ENCODE measurements around the gene ANKRD13A.
"Not testable (repeated sequence)": the region's sequence is repeated elsewhere in the genome, so short reads cannot be mapped to it uniquely, and the experiment has no call there.

Gene ANKRD13A

DNA sequence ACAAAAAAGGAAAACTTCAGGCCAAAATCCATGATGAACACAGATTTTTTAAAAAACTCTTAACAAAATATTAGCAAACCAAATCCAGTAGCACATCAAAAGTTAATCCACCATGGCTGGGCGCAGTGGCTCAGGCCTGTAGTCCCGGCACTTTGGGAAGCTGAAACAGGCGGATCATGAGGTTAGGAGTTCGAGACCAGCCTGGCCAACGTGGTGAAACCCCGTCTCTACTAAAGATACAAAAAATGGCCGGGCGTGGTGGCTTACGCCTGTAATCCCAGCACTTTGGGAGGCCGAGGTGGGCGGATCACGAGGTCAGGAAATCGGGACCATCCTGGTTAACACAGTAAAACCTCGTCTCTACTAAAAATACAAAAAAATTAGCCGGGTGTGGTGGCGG, 13.0 kb upstream of the ANKRD13A start:
- not testable (repeated sequence) for DNase-seq

DNA sequence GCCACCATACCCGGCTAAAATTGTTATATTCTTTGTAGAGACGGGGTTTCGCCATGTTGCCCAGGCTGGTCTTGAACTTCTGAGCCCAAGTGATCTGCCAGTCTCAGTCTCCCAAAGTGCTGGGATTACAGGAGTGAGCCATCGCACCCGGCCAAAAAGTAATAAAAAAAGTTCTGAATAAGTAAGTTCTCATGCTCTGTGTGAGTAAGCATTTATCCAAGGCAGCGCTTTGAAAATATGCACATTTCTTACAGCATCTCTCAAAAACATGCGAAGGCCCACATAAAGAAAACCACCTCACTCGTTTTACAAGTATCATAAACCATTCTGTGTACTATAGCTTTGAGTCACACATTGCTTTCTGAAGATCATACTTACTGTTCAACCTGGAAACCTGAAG, 11.6 kb upstream of the ANKRD13A start:
- no peak for DNase-seq

DNA sequence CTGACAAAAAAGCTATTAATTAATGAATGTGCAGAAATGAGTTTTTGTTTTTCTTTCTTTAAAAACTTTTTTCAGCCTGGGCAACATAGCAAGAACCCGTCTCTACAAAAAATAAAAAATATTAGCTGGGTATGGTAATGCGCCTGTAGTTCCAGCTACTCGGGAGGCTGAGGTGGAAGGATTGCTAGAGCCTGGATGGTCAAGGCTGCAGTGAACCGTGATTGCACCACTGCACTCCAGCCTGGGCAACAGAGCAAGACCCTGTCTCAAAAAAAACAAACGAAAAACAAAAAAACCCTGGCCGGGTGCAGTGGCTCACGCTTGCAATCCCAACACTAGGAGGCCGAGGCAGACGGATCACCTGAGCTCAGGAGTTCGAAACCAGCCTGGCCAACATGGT, 11.0 kb upstream of the ANKRD13A start:
- no peak for DNase-seq

DNA sequence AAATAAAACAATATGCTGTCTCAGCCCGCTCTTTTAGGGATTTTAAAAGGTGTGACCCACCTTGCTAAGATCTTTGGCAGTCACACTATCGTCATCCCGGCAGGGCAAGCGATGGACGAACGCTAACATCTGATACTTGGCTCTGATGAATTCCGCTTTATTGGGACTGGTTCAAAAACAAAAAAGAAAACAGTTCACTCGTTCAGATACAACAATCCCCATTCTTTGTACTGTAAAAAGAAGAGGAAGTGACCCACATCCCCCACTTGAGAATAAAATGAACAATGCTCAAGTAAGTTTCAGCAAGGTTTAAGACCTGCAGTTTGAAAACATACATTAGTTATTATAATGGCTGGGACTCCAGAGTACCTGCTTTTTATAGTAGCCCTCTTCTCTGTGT, 10.3 kb upstream of the ANKRD13A start:
- DNase-seq, result no peak

DNA sequence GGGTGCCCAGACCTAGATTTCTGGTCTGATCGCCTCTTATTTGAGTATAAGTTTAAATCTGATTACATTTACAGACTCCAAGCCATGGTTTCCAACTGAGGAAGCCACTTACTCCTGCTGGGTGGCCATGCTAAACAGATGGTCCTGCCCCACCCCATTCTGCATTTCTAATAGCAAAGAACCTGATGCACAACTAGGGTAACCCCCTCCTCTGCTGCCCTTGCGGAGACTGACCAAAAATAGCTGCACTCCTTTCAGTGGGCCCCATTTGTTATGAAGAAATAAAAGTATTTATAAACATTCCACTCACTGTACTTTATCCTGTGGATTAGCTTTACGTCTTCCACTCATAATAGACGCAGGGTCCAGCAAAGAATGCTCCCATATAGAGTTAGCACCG, 9.8 kb upstream of the ANKRD13A start:
- no peak for DNase-seq

DNA sequence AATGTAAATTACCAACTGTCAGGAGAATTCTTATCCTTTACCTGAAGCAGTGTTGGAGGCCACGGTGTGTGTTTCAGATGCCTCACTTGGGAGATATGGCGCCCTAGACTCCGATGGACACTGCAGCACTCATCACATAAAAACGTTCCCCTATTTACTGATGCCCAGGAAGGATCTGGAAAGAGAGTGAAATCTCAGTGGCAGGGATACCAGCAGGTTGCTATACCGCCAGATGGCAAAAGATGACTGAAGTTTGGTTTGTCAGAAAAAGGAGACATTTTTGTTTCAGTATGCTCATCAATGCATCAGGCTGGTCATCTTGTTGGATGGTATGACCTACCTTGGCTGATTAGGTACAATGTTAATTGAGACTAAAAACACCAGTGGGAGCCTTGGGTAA, 7.6 kb upstream of the ANKRD13A start:
- no peak for DNase-seq

DNA sequence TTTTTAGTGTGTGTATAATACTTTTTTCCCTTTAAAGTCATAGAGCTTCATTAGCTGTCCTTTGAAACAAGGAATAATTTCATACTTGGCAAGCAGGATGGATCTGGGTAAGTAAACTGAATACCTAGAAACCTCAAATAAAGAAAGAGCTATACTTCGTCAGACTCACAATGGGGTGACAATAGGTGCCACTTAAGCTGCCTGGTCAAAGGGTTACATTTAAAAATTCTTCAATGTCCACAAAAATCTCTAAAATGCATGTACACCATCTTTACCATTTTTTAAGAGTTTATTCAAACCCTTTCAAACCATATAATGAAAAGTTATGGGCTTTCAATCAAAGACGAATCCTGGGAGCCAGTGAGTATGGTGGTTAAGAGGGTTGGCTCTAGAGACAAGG, 6.1 kb upstream of the ANKRD13A start:
- no peak for DNase-seq

DNA sequence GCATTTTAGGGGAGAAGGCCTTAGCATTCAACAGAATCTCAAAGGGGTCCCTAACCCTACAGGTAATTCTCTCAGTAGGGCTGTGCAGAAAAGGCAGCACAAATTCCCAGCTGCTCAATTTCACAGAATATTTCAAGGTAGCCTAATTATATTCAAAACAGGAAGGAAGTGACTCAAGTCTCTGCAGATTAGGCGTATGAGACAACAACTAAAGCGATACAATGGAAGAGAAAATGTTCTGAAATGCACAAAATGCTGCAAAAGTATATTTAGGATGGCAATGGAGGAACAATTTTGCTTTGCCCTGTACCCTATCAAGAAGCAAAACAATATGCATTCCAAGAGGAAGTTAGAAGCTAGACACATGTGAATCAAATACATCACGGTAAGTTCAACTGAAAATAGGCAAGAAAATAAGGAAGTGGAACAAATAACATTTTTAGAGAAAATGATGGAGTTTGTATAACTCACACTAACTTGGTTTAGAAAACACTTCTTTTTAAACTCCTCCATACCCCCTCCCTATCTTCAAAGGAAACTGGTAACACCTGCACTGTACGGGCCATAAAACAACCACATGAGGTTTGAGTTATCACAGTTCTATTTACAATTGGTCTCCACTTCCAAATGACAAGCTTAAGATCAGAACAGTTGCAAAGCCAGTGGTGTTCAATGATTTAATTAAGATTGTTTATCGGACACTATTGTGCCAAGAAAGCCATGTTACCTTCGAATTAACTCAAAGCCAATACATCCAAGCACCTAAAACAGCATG, 4.6 kb upstream of the ANKRD13A start:
- DNase-seq, result peak in 1 of 2 experiments; percentile 4

DNA sequence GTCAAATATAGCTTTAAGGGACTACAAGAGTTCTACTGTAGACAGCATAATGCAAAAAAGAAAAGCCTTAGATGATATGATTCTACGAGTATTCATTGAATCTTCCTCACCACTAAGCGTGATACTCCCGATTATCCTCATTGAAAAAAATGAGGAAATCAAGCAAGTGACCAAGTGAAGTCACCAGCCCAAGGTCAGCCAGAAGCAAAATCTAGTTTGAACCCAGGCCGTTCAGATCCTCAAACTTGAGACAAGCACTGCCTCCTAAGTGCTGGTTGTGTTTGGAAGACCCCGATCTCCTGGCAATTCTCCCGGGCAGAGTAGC, 3.9 kb upstream of the ANKRD13A start:
- DNase-seq, result no peak

DNA sequence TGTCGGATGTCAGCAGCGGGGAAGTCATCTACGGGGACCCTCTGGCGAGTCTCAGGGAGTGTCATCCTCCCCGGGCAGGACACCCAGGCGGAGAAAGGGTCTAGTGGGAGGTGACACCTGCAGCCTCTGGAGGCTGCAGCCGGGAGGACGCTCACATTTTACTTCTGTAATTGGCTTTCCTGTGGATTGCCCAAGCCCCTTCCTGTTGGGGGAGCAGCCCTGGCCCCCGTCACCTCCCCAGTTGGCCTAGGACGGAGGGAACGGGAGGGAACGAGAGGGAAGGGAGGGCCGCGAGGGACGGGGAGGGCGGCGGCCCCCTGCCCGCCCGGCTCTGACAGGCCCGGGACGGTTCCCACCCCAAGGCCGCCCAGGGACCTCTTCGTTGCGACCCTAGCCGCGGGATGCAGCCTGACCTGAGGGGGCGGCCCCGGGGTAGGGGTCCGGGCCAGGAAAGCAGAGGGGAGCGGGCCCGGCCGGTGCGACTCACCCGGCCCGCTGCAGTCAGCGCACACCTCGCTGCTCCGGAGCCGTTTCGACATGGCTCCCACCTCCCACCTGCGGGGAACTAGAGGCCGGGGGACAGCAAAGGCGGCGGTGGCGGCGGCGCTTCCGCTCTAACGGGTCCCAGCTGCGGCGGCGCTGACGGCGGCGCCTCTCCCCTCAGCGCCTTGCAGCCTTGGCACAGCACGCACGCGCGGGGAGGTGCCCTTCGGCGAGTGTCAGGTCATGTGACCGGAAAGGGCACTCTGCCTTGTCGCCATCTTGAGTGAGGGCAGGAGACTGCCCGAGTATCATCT, 3.3 kb upstream of the ANKRD13A start, which contains the start of gene GIT2:
Gene GIT2 (minus strand): TSS at position 683 of the 797 bp plus-strand sequence. CDS start 144 bp downstream, at position 539.
- peak; percentile 92 to 96 for DNase-seq

DNA sequence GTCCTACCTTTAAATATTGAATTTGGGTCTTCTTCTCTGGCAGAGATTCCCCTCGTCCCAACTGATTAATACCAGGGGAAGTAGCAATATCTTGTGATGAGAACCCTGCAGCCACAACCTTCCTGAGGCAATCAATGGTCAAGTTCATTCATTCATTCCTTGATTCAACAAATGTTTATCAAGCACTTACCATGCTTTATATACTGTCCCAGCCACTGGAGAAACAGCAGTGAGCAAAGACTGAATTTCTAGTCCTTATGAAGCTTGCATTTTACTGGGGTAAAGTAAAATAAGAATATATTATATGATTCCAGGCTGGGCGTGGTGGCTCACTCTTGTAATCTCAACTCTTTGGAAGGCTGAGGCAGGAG, 2.8 kb upstream of the ANKRD13A start:
- no peak for DNase-seq

DNA sequence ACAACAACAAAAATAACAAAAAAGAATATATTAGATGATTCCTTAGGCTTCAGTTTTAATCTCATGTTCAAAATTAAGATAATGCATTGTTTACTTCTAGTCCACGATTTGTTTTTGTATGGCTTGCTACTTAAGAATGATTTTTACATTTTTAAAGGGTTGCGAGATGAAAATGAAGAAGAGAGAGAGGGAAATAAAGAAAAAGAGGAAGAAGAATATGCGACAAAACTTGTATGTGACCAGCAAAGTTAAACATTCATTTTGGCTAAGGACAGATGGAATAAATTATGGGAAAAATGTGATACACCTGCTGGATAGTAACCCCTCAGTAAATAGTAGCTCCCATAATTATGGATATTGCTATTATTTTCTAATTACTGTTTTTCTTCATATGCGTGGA, 1.8 kb upstream of the ANKRD13A start:
- DNase-seq, result no peak

DNA sequence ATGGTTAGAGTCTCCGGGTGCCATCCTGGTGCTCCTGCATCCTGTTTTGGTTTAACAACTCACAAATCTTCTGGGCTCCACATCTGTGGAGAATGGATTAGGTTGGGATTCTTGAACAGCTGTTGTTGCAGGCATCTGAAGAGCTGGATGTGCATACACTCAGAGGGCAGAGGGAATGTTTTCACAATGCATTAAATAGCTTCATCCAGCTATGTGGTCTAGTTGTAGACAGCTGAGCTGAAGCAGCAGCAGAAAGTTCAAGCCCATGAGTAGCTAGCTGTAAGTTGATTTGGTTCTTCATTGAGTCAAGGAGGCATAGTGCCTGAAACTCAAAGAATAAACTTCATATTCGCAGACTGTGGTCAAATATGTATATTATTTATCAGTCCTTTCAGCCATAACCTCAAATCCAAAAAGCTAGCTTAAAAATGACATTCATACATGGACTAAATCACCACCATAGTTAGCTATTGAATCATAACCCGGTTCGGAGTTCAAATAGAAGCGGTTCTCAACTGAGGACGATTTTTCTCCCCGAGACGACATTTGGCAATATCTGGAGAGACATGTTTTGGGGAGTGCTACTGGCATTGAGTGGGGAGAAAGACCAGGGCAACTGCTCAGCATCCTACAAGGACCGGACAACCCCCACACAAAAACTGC, 858 bp upstream of the ANKRD13A start:
- DNase-seq, result no peak

DNA sequence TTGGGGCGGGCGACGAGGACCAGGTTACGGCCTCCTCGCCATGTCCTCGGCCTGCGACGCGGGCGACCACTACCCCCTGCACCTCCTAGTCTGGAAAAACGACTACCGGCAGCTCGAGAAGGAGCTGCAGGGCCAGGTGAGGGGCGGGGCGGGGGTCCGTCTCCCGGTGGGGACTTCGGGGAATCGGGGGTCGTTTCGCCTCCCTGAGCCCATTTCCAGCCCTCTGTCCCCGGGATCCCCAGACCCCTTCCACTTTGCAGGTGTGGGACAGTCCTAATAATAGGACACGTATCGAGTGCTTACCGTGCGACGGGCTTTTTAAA, 380 bp downstream of the ANKRD13A start:
- DNase-seq, result no peak

DNA sequence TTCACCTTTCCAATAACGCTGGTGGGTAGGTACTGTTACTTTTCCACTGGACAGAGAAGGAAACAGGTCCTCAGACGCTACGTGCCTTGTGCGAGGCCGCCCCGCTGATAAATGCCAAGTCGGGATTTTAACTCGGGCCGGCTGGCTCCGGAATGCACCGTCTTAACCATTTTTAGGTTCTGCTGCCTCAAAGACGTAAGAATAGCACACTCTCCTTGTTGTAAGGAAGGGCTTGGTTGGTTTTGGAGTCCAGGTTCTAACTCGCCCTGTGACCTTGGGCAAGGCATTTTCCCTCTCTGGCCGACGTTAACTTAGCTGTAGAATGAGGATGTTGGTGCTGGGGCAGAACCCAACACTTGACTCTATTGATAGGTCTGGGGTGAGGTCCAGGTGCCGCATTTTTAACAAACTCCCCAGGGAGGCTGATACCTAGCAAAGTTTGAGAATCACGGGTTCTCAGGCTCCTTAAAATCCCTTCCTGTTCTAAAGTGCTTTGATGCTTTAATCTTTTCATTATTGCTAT, 814 bp downstream of the ANKRD13A start:
- DNase-seq, result no peak

DNA sequence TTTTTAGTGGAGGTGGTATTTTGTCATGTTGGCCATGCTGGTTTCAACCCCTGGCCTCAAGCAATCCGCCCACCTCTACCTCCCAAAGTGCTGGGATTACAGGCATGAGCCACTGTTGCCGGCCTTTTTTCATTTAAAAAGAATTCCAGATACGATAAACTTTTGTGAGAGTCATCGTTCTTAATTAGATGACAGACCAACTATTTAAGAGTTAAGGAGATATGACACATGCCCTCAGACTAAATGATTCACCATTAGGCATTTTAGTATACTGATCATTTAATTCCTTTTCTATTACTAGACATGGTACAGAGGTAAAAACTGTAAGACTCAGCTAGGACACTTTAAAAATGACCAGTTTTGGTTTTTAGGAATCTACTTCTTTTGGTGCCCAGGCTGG, 2.4 kb downstream of the ANKRD13A start:
- DNase-seq, result no peak

DNA sequence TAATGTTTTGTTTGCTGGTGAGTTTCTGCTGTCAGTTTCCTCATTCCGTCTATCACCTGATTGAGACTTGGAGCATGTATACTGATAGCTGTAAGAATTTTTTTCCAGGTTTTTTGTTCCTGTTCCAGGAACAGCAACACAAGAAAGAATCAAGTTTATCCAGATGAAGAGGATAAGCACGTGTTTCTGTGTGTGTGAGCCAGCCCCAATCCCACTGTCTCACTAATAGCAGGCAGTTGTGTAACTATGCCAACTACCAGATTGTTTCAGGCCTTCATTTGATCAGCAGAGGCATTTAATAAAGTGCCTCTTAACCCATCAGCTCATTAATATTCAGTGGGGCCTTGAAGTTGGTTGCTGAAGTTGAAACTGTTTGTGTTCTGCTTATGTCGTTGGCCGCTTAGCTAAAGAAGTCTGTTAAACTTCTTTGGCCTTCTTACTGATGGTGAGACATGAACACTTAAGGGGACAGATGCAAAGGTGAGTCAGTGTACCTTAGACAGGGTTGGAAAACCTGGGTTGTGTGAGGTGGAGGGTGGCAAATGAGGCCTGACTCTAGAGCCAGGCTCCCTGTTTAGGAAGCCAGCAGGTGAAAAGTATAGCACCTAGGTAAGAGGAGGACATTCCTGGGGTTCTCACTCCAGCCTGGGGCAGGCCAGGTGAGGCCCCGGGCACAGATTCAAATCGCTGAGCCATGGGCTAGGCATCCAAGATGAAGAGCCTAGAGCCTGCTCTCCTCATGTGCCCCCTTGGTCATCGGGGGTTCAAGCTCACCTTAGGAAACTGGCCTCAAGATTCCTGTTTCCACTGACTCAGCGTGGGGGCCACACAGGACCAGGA, 3.7 kb downstream of the ANKRD13A start:
- no peak for DNase-seq

DNA sequence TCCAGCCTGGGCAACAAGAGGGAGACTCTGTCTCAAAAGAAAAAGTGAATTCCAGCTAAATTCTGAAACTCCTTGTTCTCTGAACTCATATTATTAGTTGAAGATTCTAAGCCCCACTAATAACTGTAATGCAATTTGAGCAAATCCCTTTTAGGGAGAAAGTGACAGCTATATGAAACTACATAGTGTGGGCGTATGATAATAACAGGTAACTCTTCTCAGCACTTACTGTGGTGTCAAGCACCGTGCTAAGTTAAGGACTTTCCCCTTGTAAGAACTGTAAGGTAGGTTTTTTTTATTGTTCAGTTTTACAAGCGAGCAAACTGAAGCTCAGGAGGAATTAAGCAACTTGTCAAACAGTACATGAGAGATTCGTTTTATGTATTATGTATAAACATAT, 5.4 kb downstream of the ANKRD13A start:
- DNase-seq, result no peak

DNA sequence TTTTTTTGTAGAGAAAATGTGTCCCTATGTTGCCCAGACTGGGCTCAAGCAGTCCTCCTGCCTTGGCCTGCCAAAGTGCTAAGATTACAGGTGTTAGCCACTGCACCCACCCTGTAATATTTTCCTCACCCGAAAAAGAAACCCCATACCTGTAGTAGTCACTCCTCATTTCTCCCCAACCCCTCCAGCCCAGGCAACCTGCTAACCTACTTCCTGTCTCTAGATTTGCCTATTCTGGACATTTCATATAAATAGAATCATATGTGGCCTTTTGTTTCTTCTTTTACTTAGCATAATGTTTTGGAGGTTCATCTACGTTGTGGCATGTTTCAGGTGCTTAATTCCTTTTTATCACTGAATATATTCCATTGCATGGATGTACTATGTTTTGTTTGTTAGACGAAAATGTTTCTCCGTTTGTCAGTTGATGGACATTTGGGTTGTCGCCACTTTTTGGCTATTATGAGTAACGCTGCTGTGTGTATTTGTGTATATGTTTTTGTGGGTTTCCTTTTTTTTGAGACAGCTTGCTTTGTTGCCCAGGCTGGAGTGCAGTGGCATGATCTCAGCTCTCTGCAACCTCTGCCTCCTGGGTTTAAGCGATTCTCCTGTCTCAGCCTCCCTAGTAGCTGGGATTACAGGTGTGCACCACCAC, 6.2 kb downstream of the ANKRD13A start:
- DNase-seq, result no peak

DNA sequence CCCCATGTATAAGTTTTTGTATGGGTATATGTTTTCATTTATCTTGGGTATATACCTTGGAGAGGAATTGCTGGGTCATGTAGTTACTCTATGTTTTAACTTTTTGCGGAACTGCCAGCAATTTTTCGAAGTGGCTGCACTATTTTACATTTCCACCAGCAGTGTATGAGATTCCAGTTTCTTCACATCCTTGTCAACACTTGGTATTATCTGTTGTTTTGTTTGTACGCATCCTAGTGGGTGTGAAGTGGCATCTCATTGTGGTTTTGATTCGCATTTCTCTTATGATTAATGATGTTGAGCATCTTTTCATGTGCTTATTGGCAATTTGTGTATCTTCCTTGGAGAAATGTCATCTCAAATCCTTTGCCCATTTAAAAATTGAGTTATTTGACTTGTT, 6.9 kb downstream of the ANKRD13A start:
- no peak for DNase-seq

DNA sequence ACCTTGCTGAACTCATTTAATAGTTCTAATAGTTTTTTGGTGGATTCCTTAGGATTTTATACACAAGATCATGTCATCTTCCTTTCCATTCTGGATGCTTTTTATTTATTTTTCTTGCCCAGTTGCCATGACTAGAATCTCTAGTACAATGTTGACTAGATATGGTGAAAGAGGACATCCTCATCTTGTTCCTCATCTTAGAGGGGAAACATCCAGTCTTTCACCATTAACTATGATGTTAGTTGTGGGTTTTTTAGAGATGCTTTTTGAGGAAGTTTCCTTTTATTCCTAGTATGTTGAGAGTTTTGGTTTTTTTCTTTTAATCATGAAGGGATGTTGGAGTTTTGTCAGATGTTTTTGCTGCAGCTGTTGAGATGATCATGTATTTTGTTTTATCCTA, 8.7 kb downstream of the ANKRD13A start:
- no peak for DNase-seq

DNA sequence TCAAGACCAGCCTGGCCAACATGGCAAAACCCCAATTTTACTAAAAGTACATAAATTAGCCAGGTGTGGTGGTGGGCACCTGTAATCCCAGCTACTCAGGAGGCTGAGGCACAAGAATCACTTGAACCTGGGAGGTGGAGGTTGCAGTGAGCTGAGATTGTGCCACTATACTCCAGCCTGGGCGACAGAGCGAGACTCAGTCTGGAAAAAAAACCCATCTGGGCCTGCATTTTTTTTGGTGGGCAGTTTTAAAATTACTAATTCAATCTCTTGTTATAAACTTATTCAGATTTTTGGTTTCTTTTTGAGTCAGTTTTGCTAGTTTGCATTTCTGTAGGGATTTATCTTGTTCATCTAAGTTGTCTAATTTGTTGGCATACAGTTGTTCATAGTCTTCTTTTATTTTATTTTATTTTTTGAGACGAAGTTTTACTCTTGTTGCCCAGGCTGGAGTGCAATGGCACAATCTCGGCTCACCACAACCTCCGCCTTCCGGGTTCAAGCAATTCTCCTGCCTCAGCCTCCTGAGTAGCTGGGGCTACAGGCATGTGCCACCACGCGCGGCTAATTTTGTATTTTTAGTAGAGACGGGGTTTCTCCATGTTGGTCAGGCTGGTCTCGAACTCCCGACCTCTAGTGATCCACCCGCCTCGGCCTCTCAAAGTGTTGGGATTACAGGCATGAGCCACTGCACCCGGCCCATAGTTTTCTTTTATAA, 9.6 kb downstream of the ANKRD13A start:
- not testable (repeated sequence) for DNase-seq

Data from NCI-H2081 (cell line).